Upper lobe of left lung (tissue), 4 donors: ENCODE data around the gene ACP7.

Experiments
- EP300 ChIP-seq, 4 donors: sonication (generic); formaldehyde crosslinking; IDR thresholded peaks; one replicate each; pipeline ENCODE4 v1.5.1; 2017; ENCODE audit warnings: antibody characterized with exemption in 4 of 4, control low read depth in 2 of 4
- POLR2A ChIP-seq, 4 donors: fragments of 450-650 bp; IDR thresholded peaks; one replicate each; pipeline ENCODE4 v1.5.1; 2016 to 2017; ENCODE audit warnings: antibody characterized with exemption in 4 of 4, mild to moderate bottlenecking in 2 of 4
- POLR2AphosphoS5 ChIP-seq, 2 donors: sonication (generic); formaldehyde crosslinking; IDR thresholded peaks; one replicate each; pipeline ENCODE4 v1.5.1; 2017; ENCODE audit warnings: antibody characterized with exemption in 2 of 2
- TF ChIP-seq, protein P1 (sequence below), 6 experiments: fragments of 450-650 bp in 4 of 6; fragments of 200-600 bp in 2 of 6; sonication (generic) in 2 of 6; IDR thresholded peaks; one replicate each; pipeline ENCODE4 v1.5.1; 2016 to 2019; ENCODE audit warnings: antibody characterized with exemption in 6 of 6

- TF ChIP-seq, protein P1, sequence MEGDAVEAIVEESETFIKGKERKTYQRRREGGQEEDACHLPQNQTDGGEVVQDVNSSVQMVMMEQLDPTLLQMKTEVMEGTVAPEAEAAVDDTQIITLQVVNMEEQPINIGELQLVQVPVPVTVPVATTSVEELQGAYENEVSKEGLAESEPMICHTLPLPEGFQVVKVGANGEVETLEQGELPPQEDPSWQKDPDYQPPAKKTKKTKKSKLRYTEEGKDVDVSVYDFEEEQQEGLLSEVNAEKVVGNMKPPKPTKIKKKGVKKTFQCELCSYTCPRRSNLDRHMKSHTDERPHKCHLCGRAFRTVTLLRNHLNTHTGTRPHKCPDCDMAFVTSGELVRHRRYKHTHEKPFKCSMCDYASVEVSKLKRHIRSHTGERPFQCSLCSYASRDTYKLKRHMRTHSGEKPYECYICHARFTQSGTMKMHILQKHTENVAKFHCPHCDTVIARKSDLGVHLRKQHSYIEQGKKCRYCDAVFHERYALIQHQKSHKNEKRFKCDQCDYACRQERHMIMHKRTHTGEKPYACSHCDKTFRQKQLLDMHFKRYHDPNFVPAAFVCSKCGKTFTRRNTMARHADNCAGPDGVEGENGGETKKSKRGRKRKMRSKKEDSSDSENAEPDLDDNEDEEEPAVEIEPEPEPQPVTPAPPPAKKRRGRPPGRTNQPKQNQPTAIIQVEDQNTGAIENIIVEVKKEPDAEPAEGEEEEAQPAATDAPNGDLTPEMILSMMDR (IDR thresholded peaks at IDR 0.05), result no peak
- no peak for TF ChIP-seq POLR2A (IDR thresholded peaks at IDR 0.05)
- no peak for TF ChIP-seq POLR2AphosphoS5 (IDR thresholded peaks at IDR 0.05)
- no peak for TF ChIP-seq EP300 (IDR thresholded peaks at IDR 0.05)
Observed at GRCh38 chr19:39098365-39099269, 14.4 kb downstream of the ACP7 start.
